ENCODE measurements around the gene FUT2. TPM values are rescaled to one million over a fixed set of nuclear protein-coding genes. Genes with fewer than 3 reads are reported as not detected.

FUT2 gene
- total and polyA plus RNA-seq, 12 donors: 0.03 to 0.24 TPM; not detected in 10

- no peaks in the 10 kb centered on the region for H3K36me3 ChIP-seq (replicated peaks in 1 of 2)
- peak in 4 of 7 donors; percentile 78 to 86 (median 81) for DNase-seq
- H3K27ac ChIP-seq: peak overlapping the region; percentile 63 to 94 (median 90)
- H3K4me1 ChIP-seq (replicated peaks in 1 of 2): peaks cover 31 to 52% of the 10 kb centered on the region in 2 donors
- peak overlapping the region in 2 of 4 donors; percentile 37 to 65 for H3K4me3 ChIP-seq
- intact Hi-C loops (cut with DNase I): no loop called here
- H3K27me3 ChIP-seq: no peaks in the 10 kb centered on the region
- WGBS, 4 donors: 8 to 25% (median 18%) methylated on average over 11 to 12 of the region's 12 CpGs
- H3K9me3 ChIP-seq (replicated peaks in 1 of 3): no peaks in the 10 kb centered on the region
- TF ChIP-seq CTCF (IDR thresholded peaks at IDR 0.05) (no peak), POLR2A (IDR thresholded peaks at IDR 0.05) (peak in 1 of 2 donors; percentile 78)
These were observed 24.5 kb downstream of the FUT2 start for GRCh38 chr19:48720251-48720612.

- H3K27ac ChIP-seq: peak overlapping the region; percentile 63 to 94 (median 90)
- peaks cover 31 to 52% of the 10 kb centered on the region in 2 donors for H3K4me1 ChIP-seq (replicated peaks in 1 of 2)
- DNase-seq: peak; percentile 99 to 100 (median 100)
- intact Hi-C loops (cut with DNase I): no loop called here
- H3K36me3 ChIP-seq (replicated peaks in 1 of 2): no peaks in the 10 kb centered on the region
- no peaks in the 10 kb centered on the region for H3K27me3 ChIP-seq
- peak overlapping the region in 3 of 4 donors; percentile 13 to 65 (median 18) for H3K4me3 ChIP-seq
- WGBS, 4 donors: 11 to 26% (median 14%) methylated on average over 24 to 42 of the region's 42 CpGs
- H3K9me3 ChIP-seq (replicated peaks in 1 of 3): no peaks in the 10 kb centered on the region
- TF ChIP-seq POLR2A (IDR thresholded peaks at IDR 0.05): peak in 1 of 2 donors; percentile 44
- TF ChIP-seq CTCF (IDR thresholded peaks at IDR 0.05): peak in 1 of 6 experiments; percentile 6
These were observed 25.0 kb downstream of the FUT2 start for GRCh38 chr19:48720613-48721296.

- peaks cover 0 to 4% of the 10 kb centered on the region in 2 donors for H3K36me3 ChIP-seq (replicated peaks in 1 of 2)
- DNase-seq: no peak
- H3K4me1 ChIP-seq (replicated peaks in 1 of 2): peaks cover 28 to 42% of the 10 kb centered on the region in 2 donors
- H3K4me3 ChIP-seq: no peak overlapping the region
- no peaks in the 10 kb centered on the region for H3K9me3 ChIP-seq (replicated peaks in 1 of 3)
- TF ChIP-seq POLR2A (IDR thresholded peaks at IDR 0.05) (no peak), CTCF (IDR thresholded peaks at IDR 0.05) (no peak)
- WGBS, 4 donors: 82 to 88% (median 83%) methylated on average over 10 to 11 of the region's 11 CpGs
- intact Hi-C loops (cut with DNase I): no loop called here
- no peaks in the 10 kb centered on the region for H3K27me3 ChIP-seq
- no peak overlapping the region for H3K27ac ChIP-seq
These were observed 26.5 kb downstream of the FUT2 start for GRCh38 chr19:48722196-48722708.

- TF ChIP-seq CTCF (IDR thresholded peaks at IDR 0.05): no peak
- TF ChIP-seq POLR2A (IDR thresholded peaks at IDR 0.05): no peak
- Histone ChIP-seq H3K27me3 (no peaks in the 10 kb centered on the region), H3K9me3 (replicated peaks in 1 of 3) (no peaks in the 10 kb centered on the region), H3K4me3 (no peak overlapping the region), H3K4me1 (replicated peaks in 1 of 2) (peaks cover 6 to 20% of the 10 kb centered on the region in 2 donors), H3K27ac (peak overlapping the region; percentile 53 to 84 (median 63)), H3K36me3 (replicated peaks in 1 of 2) (peaks cover 0 to 4% of the 10 kb centered on the region in 2 donors)
- 33 to 42% (median 36%) methylated on average over 11 of the region's 11 CpGs for WGBS, 4 donors
- intact Hi-C loops (cut with DNase I): no loop called here
- peak; percentile 74 to 92 (median 79) for DNase-seq
These were observed 29.3 kb downstream of the FUT2 start for GRCh38 chr19:48724796-48725753.
